ENCODE data around the gene TTLL8.
"Not testable (repeated sequence)": the region's sequence is repeated elsewhere in the genome, so short reads cannot be mapped to it uniquely, and the experiment has no call there.

Gene TTLL8

DNA sequence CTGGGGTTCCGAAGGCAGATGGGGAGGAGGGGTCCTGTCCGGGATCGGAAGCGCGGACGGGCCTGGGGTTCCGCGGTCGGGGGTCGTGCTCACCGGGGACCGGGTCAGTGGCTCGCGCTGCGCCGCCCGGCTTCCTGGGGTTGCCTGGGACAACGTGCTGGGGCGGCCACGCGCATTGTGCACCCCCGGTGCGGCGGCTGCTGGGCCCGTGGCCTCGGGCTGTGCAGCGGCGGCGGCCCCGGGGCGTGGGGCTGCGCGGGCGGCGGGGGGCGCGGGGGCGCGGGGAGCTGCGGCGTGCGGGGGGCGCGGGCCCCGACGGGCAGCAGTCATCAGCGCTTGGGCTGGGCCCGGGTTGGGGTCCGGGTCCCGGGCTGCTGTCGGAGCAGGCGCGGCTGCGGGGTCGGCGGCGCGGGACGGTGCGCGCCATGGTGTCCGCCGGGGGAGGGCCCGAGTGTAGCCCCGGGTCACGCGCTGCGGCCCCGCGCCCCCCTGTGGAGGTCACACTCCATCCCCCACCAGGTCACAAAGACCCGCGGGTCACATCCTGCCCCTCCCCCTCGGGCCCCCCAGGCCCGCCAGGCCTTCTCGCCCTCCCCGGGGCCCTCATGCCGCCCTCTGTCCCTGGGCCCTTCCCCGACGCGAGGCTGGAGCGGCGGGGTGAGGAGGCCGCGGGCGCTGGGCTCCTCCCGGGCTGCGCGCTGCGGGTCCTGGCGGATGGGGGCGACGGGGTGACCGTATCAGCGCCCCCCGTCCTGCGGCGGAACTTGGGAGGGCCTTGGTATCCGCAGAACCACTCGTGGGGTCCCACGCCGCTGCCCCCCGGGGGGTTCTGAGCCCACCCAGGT is at the start of gene TTLL8:
Gene TTLL8, minus strand, starts transcription at position 238 of the 845 bp plus-strand sequence.
- DNase-seq = no peak

DNA sequence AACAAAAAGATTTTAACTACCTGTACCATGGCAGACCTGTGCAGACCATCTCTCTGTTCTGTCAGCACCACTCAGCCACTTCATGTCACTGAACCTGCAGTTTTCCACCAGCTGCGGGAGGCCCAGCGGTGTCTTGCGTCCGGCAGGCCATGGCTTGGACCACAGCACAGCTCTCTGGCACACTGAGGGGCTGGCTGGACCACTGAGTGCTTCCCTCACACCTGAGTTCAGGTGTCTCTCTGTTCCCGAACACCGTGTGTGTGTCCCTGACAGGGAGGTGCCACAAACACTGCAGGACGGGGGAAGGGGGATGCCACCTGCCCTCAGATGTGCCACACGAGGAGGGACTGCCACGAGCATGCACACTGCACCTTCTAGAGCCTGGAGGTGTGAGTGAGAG is 49.4 kb upstream of the TTLL8 start:
- no peak for DNase-seq

DNA sequence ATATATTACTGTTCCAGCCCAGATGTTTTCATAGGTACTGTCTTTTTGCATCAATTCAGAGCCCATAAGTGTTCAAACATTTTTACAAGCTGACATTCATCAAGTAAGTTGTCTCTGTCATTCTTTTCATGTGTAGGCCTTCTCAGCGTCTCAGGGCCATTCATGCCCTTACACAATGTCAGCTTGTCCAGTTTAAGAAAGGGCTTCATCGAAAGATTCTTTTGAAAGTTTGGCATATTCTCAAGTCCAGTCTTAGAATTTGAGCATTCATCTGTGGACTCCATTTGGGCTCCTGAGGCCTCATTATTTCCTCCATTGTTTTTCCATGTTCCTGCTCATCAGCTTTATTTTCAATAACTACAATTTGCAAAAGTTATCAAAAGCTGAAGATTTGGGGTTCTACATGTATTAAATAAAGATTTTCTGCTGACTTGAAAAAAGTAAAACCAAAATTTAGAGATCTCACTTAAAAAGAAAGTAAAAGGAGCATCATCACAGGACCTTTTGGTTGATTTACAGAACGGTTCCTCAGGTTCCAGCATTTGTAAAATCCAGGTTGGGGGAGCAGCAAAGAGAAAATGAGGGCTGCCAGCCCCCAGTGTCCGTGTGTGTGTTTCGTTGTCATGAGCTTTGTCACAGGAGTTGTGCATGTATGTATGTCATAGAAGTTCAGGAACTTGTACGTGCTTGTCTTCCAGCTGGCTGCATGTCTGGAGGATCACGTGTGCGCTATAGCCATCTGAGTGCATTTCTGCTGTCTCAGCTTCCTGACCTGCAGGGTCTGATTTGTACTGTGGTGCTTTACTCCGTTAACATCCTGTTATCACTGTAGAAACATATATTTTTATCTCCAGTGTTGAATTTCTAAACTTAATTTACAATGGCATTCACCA is 47.4 kb upstream of the TTLL8 start:
- DNase-seq = peak in 1 of 2 donors; percentile 19

DNA sequence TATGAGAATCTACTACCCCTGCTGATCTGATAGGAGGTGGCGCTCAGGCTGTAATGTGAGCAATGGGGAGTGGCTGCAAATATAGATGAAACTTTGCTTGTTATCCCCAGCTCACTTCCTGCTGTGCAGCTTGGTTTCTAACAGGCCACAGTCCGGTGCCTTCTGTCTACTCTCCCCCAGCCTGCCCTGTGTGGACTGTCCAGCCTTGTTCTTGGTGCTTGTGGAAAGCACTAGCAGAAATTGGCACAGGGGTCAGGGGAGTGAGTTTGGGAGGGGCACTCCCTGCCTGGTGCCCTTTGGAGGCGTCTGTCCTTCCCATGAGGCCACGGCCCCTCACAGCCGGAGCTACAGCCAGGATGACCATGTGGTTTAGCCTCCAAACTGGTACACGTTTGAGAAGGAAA is 46.0 kb upstream of the TTLL8 start:
- DNase-seq = no peak

DNA sequence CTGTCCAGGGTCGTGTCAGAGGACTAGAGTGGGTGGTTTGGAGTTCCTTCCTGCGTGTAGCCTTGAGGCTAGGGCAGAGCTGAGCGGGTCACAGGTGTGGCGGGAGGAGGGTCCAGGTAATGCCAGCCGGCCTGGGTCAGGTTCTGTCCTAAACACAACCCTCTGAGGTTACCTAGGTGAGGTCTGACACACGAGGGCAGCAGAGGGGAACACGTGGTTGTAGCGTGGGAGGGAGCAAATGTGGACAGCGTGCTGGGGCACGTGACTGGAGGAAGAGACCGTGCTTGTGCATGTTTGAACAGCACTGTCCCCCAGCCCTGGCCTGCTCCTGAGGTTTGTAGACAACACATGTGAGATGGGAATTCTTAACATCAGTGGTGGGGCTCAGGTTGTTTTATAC is 44.8 kb upstream of the TTLL8 start:
- no peak for DNase-seq

DNA sequence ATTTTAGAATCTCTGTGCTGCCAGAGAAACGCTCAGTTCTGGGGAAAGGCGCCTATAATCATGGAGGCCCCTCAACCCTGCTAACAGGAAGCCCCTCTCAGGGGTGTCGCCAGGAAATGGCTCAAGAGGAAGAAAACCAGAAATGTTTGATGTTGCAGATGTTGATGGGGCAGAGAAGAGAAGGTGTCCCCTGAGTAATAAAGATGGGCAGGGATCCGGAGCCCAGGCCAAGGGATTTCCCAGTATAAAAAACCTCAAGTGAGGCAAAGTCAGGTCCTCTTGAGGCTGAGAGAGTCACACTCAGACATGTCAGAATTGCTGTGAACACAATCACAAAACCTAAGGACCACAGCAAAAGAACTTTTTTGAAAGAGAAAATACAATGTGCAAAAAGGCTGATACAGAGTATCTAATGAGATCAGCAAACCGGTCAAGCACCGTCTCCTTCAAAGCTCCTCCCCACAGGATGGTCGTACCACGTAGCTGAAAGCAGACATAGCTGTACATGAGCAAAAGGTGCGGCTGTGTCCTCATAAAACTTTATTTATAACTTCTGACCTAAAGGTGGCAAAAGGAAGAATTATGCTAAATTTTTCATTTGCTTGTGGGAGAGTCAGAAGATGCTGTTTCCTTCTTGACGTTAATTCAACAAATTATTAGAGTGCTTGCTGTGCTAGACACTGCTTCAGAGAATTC is 43.9 kb upstream of the TTLL8 start:
- DNase-seq = no peak

DNA sequence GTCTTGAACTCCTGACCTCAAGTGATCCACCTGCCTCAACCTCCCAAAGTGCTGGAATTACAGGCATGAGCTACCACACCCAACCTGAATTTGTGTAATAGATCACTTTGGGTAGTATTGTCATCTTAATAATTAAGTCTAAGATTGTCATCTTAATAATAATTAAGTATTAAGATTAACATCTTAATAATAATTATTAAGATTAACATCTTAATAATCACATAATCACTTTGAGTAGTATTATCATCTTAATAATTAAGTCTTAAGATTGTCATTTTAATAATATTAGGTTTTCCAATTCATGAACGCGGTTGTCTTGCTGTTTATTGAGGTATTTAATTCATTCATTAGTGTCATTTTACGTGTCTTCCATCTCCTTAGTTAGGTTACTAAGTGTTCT is 40.0 kb upstream of the TTLL8 start:
- no peak for DNase-seq

DNA sequence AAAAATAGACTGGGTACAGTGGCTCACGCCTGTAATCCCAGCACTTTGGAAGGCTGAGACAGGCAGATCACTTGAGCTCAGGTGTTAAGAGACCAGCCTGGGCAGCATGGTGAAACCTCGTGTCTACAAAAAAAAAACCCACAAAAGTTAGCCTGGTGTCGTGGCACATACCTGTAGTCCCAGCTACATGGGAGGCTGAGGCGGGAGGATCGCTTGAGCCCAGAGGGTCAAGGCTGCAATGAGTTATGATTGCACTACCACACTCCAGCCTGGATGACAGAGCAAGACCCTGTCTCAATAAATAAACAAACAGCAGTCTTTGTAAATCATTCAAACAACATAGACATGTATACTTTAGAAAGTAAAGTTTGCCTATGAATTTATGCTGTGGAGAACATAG is 34.2 kb upstream of the TTLL8 start:
- no peak for DNase-seq

DNA sequence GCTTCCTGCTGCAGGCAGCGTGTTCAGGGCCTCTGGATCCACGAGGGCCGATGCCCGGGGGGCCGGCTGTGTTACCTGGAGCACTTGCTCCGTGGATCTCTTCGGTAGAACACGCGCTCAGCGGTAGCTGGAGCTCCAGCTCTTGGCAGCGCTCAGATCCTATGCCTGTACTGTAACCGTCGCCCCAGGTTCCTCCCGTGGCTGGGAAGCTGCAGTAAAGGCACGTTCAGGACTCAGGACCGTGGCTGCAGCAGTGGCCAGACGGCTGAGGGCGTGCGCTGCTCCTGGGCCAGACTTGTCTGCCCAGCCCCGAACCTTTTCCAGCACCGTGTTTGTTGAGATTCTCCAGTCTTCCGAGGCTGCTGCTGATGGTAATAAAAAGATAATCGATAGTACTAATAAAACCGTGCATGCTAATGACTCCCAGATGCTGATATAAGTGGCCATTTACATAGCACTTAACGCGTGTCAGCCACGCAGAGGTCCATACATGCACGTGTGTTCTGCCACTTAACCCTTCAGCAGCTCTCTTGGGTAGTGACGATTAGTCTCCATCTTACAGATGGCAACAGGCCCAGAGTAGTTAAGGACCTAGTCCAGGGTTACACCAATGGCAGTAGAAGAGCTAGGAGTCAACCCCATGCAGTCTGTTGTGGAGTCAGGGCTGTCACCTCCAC is 33.1 kb upstream of the TTLL8 start:
- no peak for DNase-seq

DNA sequence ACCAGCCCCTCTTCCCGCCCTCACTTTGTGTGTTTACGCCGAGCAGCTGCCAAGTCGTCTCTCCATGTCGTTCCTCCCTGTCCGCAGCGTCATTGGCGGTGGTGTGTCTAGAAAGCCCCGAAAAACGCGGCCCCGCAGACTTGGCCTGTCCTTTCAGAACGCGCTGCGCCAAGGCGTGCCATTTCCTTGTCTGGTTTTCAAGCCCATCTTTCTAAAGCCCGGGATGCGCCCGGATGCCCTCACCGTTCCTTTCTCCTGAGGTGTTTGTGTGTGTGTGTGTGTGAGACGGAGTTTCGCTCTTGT is 32.3 kb upstream of the TTLL8 start:
- DNase-seq = no peak

DNA sequence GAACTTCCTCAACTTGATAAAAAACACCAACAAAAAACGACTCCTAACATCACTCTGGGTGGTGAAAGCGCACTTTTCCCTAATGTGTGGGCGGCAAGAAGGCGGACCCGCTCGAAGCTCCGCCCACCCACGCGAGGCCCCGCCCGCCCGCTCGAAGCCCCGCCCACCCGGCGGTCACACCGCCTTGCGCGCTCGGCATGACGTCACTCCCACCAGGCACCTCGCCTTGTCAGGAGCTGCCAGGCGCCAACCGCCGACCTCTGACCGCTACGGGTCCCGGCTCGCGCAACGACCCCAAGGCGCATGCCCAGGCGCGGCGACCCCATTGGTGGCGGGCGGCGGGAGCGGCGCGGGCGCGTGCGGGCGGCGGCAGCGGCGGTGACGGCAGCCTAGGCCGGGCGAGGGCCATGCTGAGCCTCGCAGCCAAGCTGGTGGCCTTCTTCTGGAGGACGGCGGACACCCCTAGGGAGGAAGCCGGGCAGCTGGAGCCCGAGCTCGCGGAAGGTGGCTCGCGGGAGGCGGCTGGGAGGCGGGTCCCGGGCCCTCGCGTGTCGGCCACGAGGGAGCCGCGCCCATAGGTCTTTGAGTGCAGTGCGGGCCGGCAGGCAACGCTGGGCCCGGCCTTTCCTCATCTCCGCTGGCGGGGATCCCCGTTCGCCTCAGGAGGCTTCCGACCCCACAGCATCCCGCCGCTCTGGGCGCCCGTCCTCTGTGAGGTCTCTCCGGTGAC is 31.7 kb upstream of the TTLL8 start, which contains the start of gene MOV10L1:
Gene MOV10L1, plus strand, starts transcription at position 325 of the 730 bp plus-strand sequence. Its CDS starts 83 bp downstream, at position 408.
- DNase-seq = peak; percentile 28 to 74

DNA sequence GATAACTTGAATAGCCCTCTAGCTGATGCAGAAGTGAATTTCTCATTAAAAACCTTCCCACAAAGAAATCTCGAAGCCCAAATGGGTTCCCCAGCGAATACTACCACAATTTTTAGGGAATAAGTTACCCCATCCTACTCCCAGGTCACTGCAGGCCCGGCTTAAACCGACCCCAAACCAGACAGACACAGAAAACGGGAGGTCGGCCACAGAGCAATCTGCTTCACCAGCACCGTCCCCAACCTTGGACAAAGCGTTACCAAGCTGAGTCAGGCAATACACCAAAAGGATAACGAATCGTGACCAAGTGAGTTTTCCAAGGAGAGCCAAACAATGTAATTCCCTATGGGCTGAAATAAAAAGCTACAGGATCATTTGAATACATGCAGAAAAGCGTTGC is 31.1 kb upstream of the TTLL8 start:
- no peak for DNase-seq

DNA sequence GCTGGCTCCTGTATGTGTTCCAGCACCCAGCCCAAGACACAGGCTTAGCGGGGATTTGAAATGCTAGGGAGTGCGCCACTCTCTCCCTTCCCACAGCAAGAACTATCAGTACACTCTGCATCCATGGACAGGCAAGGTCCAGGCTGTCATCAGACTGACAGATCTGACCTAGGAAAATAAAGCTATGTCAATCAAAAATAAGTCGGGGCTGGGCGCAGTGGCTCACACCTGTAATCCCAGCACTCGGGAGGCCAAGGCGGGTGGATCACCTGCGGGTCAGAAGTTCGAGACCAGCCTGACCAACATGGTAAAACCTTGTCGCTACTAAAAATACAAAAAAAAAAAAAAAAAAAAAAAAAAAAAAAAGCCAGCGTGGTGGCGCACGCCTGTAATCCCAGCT is 30.0 kb upstream of the TTLL8 start:
- DNase-seq = no peak

DNA sequence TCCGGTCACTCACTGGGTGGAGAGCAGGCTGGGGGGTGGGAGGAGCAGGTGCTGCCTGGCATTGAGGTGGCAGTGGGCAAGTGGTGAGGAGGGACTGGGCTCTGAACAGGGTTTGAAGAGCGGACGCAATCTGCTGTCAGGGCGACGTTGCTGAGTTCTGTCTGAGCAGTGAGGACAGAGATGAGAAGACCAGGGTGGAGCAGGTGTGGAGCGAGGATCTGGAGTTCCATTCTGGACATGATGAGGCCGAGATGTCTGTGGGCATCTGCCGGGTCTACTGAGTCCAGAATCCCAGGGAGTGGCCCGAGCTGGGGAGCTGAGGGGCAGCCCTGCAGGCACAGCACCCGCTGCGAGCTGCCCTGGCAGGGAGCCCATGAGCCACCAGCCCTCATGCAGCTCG is 29.5 kb upstream of the TTLL8 start:
- DNase-seq = no peak

DNA sequence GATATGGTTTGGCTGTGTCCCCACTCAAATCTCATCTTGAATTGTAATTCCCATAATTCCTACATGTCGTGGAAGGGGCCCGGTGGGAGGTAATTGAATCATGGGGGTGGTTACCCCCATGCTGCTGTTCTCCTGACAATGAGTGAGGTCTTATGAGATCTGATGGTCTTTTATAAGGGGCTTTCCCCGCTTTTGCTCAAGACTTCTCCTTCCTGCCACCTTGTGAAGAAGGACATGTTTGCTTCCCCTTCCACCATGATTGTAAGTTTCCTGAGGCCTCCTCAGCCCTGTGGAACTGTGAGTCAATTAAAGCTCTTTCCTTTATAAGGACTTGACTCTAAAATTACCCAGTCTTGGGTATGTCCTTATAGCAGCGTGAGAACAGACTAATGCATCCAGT is 28.9 kb upstream of the TTLL8 start:
- DNase-seq = not testable (repeated sequence)

DNA sequence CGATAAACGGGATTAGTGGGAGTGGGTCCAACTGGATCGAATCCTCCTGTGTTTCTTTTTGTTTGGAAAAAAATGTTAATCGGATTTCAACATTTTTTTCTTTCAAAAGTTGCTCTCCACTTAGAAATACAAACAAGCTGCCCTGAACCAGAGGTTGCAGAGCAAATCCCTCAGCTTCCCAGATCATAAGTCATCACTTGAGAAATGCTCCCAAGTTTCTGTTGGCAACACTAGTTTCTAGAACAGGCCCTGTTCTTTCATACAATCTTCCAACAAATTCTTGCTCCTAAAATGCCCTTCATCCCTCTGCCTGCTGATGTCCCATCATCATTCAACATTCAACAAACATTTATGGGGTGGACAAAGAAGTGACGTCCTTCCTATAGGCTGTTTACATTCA is 28.4 kb upstream of the TTLL8 start:
- DNase-seq = no peak

DNA sequence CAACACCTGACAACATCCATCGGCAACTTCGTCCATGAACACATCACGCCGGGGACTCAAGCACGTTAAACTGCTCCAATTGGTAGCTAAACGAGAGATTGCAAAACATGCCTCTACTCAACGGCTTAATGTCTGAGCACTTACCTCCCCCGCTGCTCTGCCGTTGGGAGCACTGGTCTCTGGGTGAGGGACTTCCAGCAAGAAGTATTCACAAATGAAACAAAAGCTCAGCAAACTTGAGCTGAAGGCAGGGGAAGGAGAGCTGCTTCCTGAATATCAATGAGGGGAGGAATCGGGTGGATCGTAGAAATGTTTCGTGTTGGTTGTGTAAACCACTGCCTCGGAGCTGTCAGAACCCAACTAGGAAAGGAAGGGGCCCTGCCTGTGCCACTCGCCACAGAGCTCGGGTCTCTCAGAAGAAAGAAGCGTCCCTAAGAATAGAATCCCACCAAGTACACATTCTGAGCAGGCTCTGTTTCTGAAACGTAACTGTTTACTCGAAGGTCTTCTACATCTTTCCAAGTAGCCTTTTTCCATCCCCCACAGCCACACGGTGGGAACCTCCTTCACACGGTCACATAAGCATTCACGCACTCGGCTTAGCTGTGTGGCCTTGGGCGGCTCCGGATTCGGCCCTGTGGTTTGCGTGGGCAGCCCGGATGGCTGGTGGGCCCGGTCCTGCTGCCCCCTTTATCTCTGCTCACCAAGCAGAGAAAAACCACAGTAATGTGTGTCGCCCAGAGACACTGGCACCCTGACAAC is 27.3 kb upstream of the TTLL8 start, which contains the start of gene MLC1:
Gene MLC1, minus strand, starts transcription at position 216 of the 762 bp plus-strand sequence. CDS start 524 bp downstream, outside the sequence.
- peak; percentile 36 to 53 for DNase-seq

DNA sequence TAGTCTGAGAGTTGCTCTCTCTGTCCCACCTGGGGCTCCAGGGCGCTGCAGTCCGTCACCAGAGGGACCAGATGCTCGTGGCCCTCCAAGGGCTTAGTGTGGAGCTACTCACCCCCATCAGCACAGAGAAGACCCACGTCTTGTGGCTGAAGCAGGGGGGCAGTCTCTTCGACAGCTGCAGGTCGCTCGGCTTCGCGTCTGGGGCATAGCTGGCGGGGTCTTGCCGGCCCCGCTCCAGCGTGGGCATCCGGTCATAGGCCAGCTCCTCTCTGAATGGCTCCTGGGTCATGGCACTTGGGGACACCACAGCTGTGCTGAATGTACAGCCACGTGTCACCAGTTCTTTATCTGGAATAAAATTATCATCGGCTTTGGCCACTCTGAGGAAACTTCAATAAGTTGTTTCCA is 26.5 kb upstream of the TTLL8 start:
- DNase-seq = no peak

DNA sequence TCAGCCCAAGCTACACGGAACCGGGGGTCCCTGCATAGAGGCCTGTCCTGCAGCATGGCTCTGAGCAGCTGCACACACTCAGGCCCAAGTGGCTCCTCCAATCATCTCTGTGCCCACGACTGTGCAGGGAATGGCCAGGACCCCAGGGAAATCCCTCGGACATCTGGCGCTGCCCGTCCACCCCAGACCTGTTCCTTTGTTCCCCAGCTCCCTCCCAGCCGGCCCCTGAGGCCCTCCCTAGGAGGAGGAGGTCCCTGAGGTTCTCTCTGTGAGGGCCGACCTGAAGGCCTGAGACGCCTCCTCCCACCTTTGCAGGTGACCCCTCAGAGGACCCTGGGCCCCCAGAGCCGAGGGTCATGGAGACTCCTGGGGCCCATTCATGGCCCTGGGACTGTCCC is 26.0 kb upstream of the TTLL8 start:
- no peak for DNase-seq

DNA sequence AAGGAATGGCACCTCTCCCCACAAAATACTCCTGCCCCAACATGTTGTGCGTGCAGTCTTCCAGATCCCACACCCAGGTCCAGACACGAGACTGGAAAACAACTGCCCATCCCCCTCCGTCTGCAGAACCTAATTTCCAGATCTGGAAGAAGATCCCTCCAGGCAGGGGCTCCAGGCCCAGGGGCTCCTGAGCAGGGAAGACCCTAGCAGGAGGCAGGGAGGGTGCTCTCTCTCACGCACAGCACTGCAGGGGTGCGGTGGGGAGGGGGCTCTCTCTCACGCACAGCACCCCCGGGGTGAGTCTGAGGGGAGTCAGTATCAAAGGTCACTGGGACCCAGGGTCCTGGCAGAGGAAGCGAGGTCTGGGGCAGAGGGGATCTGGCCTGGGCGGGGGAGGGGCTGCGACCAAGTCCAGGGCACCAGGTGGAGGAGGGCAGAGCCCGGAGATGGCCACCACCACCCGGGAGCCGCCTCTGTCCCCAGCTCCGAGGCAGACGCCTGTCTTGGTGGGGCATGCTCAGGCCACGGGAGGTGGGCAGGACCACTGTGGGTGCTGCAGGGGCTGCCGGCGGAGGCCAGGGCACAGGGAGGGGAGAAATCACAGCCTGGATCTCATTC is 25.5 kb upstream of the TTLL8 start:
- DNase-seq = no peak

Data from inflammatory macrophage treated with lipopolysaccharide for 1 hour (primary cell).